Activated T-cell treated with anti-CD3 and anti-CD28 coated beads for 48 hours (primary cell): ENCODE measurements around the gene ARHGEF4.
"Not testable (repeated sequence)": the region's sequence is repeated elsewhere in the genome, so short reads cannot be mapped to it uniquely, and the experiment has no call there.

ENCODE experiments used
- DNase-seq: peaks from one replicate; pipeline ENCODE4 v3.0.0-alpha.2; 2020; ENCODE audit warnings: low read depth

The ARHGEF4 gene

DNA sequence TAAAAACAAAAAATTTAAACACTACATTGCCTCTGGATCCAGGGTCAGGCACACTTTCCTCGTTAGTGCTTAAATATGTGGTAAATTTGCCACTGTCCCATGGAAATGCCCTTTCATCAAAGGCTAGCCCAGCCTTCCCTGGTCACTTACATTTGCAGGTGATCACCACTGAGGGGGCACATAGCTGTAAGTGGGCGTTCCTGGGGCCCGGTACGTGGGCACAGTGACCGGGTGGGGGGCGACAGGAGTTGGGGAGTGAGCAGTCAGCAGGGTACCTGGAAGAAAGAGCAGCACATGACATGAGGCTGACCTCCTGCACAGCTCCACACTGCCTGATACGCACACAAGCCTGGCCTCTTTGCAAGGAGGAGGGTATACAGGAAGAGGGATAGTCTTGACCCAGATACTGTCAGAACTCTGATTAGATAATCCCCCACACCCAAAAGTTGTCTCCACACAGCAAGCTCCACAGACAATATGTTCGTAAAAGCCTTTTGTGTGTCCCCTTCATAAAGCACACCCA, 216.1 kb downstream of the ARHGEF4 start:
- no peak for DNase-seq

DNA sequence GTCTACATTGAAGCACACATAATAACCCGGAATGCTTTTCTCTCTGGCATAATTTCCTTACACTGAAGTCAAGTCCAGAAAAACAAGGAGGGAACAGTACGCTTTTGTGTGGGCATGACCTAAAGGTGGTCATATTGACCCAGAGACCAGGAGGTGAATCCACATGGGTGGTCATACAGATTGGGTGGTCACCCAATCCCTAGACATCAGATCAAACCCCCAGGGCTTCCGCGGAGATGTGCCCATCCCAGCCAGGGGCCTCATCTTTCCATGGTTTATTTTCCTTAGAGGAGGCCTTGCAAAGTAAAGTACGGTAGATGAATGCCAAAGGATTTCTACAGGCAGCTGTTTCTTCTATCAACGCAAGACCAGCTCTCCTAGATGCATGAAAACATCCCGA, 217.8 kb downstream of the ARHGEF4 start:
- DNase-seq = no peak

GRCh38 chr2:131055169-131056065, 218.7 kb downstream of the ARHGEF4 start:
- no peak for DNase-seq

DNA sequence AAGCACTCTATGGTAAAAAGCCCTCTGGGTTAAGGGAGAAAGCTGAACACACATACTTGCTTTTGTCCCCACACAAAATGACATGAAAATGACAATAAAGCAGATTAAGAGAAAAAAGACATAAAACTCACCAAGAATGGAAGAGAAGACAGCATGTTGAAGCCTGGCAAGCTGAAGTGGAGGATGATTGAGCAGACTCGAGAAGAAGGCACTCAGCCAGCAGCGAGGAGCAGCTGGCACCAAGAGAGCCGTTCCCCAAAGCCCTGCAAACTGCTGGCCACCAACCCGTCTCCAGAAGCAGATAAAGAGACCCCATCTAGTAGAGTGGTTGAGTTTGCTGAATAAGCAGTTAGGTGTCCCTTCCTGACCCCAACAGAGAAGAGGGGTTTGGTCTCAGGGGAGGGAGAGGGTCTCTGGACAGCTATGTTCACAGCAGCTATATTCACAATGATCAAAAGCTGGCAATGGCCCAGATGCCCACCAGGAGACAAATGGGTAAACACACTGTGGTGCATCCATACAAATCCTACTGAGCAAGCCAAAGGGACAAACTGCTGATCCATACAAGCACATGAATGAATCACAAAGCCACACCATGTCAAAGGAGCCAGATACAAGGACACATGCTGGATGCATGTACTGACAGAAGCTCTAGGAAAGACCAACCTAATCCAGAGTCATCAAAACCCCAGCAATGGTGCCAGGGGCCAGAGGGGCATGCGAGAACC, 219.7 kb downstream of the ARHGEF4 start:
- no peak for DNase-seq

GRCh38 chr2:131056932-131057287, 220.2 kb downstream of the ARHGEF4 start:
- DNase-seq = no peak

DNA sequence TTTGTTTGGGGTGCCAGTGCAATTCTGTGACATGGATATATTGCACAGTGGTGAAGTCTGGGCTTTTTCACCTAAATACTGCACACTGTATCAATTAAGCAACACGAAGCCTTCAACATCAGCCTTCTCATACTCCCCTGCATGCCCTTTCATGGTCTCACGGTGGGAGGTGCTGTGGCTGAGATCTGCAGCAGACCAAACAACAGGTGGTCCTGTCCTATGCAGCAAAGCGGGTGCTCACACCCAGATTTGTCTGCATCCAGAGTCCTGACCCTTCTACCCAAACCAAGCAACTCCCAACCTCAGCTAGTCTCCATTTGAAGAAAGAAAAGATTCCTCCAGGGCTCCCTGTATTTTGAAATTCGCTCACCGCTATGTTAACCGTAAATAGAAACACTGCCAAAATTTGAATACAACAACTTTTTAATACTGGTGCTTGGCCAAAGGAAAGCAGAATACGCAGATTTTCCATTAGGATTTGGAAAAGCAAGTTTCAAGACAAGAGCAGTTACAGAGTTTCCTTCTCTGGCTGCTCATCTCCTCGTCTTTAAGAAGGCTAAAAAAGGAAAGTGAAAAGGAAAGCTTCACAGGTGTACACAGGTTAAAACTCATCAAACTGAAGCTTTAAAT, 221.6 kb downstream of the ARHGEF4 start:
- DNase-seq = no peak

GRCh38 chr2:131058920-131059319, 222.2 kb downstream of the ARHGEF4 start:
- no peak for DNase-seq

DNA sequence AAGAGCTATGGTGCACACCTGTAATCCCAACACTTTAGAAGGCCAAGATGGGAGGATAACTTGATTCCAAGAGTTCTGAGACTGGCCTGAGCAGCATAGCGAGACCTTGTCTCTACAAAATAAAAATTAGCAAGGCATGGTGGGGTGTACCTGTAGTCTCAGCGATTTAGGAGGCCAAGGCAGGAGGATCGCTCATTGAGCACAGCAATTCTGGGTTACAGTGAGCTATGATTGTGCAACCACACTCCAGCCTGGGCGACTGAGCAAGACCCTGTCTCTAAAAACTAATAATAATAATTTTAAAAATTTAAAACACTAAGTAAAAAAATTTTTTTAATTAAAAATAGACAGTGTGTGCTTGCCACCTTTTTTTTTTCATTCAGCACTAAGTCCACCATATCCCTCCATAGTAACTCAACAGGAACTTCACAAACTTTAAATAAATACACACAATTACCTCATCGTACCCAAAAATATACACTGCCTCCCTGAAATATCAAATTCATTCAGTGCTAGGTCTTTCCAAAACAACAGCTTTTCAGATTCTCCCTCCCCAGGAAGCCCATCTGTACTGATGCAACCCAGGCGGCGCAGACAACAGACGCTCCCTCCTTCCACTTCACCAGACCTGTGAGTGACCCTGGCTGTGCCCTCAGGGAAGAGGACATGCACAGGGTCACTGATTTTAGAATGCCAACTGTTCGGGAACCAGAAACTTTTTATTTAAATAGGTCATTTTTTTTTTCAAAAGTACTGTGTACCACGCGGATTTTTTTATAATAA, 227.0 kb downstream of the ARHGEF4 start:
- DNase-seq = no peak

GRCh38 chr2:131064589-131065512, 228.1 kb downstream of the ARHGEF4 start:
- no peak for DNase-seq

DNA sequence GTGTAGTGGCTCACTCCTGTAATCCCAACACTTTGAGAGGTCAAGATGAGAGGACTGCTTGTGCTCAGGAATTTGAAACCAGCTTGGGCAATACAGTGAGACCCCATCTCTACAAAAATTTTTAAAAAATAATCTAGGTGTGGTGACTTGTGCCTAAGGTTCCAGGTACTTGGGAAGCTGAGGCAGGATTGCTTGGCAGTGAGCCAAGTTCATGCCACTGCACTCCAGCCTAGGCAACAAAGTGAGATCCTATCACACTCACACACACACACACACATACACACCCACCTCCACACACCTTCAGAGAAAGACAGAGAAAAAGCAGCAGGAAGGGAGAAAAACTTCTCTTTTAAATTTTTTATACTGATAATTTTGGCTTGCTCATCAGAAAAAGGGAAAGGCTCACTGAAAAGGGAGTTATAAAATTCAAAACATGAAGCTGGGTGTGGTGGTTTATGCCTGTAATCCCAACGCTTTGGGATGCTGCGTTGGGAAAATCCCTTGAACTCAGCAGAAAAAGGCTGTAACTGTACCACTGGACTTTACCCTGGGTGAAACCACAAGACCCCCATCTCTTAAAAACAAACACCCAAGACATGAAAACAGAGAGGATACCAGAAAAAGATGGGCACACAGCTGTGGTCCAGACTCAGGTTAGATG, 230.9 kb downstream of the ARHGEF4 start:
- no peak for DNase-seq

- DNase-seq = not testable (repeated sequence)
Observed at GRCh38 chr2:131068172-131068571, 231.5 kb downstream of the ARHGEF4 start.

GRCh38 chr2:131075578-131075977, 238.9 kb downstream of the ARHGEF4 start:
- DNase-seq = not testable (repeated sequence)

GRCh38 chr2:131076707-131077106, 240.0 kb downstream of the ARHGEF4 start:
- DNase-seq = no peak

DNA sequence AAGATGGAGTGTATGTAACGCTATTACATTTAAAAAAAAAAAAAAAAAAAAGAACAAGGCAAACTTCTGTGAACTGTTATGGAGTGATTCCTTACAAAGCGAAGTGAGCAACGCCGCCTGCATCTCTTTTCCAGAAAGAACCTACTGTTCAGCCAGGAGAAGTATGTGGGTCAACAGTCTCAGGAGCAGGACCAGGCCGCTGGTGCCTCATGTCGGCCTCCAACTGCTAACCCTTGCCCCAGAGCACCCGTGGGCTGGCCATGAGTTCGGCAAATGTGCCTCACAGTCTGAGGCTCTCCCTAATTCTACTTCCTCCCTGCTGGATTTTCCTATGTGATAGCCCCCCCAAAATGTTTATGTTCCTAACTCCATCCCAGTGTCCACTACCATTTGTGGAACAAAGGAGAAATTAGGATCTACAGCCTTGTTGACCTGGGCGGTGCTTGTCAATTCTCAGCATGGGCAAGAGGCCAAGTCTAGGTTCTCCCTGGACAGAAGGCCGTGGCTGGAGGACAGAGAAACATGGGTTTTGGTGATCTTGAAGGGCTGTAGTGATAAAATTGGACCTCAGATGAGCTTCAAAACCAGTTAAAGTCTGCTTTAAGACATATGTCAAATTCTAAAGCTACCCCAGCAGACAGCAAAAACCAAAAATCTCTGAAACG, 240.6 kb downstream of the ARHGEF4 start:
- no peak for DNase-seq

DNA sequence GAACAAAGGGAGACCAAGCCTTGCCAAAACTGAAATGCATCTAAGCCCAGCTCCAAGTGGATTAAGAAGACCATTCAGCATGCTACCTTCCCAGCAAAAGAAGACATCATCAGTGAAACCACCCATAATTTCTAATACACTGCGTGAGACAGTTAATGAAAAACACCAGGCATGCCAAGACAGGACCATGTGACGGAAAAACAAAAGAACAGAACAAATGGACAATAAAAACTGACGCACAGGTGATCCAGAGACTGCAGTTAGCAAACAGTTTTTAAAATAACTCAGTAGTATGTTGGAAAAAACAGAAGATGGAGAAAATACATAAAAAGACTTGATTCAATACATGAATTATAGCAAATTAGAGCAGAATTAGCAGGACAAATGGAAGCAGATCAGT, 241.3 kb downstream of the ARHGEF4 start:
- DNase-seq = no peak

DNA sequence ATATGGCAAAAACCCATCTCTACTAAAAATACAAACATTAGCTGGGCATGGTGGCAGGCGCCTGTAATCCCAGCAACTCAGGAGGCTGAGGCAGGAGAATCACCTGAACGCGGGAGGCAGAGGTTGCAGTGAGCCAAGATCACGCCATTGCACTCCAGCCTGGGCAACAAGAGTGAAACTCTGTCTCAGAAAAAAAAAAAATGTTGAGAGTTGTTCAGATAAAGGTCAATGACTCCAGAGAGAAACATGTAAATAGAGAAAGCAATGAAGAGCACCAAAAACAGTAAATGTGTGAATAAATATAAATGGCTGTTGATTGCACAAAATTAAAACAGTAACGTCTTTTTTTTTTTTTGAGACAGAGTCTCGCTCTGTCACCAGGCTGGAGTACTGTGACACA, 243.2 kb downstream of the ARHGEF4 start:
- not testable (repeated sequence) for DNase-seq

DNA sequence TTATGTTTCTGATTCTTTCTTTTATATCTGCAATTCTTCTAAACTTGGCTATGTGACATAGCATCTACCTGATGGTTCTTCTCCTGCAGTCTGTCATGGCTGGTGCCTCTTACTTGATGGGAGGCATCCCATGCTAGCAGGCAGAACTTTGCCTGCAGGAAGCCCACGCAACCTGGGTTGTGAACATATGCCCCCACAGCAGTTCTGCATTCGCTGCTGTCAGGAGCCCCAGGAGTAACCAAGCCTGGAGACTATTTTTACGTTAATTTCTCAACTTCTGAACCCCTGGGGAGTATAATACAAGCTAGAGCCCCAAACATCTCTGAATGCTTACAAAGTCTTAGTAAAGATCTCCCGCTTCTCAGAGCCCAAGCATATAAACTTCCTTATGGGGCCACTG, 244.5 kb downstream of the ARHGEF4 start:
- no peak for DNase-seq

DNA sequence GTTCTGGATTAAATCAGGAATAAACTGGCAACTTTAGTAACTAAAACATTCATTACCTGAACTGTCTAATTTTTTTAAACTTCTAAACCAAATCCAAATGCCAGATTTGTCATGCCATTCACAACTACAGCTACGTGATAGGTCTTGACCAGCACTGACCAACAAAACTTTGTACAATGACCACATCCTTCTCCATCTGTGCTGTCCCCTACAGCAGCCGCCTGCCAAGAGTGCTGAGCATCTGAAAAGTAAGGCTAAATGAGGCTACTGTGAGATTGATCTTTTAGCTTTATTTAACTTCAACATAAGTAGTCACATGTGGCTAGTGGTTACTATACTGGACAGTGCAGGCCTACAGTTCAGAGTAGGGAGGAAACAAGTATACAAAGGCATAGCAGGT, 248.9 kb downstream of the ARHGEF4 start:
- no peak for DNase-seq

GRCh38 chr2:131092458-131093005, 255.8 kb downstream of the ARHGEF4 start:
- no peak for DNase-seq
